Measurements from ENCODE around the gene PBX3.
A peak's percentile ranks its signal among the peaks of the same experiment; 100 is the strongest.
"Not testable (repeated sequence)": the region's sequence is repeated elsewhere in the genome, so short reads cannot be mapped to it uniquely, and the experiment has no call there.

The PBX3 gene

DNA sequence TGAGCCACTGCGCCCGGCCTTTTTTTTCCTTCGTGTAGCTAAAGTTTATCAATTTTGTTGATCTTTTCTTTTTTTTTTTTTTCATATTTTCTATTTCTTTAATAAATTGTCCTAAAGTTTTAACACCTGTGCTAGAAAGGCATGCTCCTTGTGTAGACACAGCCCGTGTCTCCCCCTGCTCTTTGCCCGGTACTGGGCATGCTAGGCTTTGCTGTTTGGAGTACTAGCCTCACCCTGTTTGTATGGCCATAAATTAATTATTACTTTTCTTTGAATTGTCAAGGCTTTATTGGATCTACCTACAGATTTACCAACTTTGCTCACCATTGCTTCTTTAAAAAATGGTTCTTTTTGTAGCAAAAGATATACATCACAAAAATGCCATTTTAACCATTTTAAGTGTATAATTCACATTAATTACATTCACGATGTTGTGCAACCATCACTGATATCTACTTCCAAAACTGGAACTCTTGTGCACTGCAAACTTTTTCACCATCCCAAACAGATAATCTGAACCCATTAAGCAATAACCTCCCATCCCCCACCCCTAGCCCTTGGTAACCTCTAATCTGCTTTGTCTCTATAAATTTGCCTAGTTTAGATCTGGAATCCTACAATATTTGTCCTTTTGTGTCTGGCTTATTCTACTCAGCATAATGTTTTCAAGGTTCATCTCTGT is 31.5 kb downstream of the PBX3 start:
- not testable (repeated sequence) for DNase-seq

DNA sequence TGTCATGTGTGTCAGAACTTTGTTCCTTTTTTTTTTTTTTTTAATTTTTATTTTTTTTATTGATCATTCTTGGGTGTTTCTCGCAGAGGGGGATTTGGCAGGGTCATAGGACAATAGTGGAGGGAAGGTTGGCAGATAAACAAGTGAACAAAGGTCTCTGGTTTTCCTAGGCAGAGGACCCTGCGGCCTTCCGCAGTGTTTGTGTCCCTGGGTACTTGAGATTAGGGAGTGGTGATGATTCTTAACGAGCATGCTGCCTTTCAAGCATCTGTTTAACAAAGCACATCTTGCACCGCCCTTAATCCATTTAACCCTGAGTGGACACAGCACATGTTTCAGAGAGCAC is 32.0 kb downstream of the PBX3 start:
- DNase-seq = not testable (repeated sequence)

DNA sequence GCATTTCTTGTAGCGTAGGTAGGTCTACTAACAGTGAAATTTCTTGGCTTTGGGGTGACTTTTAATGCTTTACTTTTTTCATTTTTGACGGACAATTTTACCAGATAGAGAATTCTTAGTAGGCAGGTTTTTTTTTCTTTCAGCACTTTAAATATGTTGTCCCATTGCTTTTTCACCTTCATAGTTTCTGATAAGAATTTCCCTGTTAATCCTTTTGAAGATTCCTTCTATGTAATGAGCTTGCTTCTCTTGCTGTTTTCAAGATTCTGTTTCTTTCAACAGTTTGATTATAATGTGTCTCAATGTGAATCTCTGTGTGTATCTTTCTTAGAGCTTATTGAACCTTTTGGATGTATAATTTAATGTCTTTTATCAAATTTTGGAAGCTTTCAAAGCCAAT is 35.5 kb downstream of the PBX3 start:
- DNase-seq = no peak

DNA sequence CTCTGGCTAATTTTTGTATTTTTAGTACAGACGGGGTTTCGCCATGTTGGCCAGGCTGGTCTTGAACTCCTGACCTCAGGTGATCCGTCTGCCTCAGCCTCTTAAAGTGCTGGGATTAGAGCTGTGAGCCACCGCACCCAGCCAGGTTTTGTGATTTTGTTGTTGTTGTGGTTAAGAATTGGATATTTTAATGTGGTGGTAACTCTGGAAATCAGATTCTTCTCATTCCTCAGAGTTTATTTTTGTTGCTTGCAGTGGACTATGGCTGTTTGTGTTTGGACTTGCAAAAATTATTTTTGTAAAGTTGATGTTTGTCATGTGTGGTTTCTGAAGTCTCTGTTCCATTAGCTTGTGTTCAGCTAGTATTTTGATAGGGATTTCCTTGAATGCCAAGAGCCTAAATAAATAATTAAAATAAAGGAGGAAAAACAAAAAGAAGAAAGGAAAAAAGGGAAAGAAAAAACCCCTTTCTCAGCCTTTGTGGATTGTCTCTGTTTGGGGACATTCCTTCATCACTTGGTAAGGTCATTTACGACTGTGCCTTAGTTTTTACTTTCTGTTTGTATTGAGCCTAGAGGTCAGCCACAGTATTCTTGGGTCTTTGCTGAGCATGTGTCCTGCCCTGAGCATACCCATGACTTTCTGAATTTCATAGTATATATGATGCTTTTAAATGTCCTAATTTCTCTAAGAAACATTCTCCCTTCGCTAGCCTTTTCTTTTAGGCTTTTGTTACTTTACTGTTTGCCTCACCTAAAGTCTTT is 37.3 kb downstream of the PBX3 start:
- DNase-seq = no peak

DNA sequence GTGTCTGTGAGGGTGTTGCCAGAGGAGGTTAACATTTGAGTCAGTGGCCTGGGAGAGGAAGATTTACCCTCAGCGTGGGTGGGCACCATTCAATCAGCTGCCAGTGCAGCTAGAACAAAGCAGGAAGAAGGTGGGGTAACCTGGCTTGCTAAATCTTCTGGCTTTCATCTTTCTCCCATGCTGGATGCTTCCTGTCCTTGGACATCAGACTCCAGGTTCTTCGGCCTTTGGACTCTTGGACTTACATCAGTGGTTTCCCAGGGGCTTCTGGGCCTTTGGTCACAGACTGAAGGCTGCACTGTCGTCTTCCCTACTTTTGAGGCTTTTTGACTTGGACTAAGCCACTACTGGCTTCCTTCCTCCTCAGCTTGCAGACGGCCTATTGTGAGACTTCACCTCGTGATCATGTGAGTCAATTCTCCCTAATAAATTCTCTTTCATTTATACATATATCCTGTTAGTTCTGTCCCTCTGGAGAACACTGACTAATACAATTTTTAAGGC is 38.1 kb downstream of the PBX3 start:
- DNase-seq = peak; percentile 21

DNA sequence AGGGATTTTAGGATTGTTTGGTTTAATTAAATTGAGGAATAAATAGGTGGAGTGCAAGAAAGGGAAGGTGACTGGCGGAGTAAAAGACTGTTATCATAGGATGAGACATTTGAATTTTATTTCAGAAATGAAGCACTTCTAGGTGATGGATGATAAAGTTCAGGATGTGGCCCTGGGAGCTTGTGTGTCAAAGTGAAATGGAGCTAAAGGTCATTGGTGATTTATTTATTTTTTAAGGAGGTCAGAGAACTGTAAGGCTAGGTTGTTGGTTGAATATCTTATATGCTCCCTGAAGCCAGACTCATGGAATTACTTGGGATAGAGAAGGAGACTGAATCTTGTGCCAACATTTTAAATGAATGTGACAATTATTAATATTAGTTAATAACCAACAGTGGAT is 40.5 kb downstream of the PBX3 start:
- DNase-seq = no peak

DNA sequence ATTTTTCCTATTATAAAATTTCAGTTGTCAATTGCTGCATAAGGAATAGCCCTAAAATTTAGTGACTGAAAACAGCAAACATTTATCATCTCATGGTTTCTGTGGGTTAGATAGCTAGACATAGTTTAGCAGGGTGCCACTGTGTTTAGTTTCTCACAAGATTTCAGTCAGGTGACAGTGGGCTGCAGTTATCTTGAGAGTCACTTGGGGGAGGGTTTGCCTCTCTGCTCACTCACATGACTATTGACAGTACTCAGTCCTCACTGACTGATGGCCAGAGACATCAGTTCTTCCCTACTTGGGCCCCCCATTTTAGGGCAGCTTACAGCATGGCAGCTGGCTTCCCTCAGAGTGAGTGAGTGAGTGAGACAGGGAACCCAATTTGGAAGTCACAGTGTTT is 42.0 kb downstream of the PBX3 start:
- DNase-seq = no peak

DNA sequence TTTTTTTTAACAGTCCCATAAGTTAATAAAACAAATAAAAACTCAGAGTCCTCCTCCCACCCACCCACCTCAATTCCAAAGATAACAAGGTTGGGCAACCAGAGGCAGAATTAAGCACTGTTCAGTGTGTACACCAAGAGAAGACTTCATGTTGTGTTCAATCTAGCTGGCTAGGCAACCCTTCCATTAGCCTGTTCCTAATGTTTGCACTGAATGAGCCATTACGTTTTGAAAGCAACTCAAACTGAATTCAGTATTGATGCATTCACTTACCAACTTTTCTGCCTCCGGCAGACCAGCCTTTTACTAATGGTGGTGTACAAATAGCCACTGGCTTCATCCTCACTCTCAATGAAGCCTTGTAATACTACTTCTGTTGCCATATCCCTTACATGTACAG is 47.5 kb downstream of the PBX3 start:
- no peak for DNase-seq

DNA sequence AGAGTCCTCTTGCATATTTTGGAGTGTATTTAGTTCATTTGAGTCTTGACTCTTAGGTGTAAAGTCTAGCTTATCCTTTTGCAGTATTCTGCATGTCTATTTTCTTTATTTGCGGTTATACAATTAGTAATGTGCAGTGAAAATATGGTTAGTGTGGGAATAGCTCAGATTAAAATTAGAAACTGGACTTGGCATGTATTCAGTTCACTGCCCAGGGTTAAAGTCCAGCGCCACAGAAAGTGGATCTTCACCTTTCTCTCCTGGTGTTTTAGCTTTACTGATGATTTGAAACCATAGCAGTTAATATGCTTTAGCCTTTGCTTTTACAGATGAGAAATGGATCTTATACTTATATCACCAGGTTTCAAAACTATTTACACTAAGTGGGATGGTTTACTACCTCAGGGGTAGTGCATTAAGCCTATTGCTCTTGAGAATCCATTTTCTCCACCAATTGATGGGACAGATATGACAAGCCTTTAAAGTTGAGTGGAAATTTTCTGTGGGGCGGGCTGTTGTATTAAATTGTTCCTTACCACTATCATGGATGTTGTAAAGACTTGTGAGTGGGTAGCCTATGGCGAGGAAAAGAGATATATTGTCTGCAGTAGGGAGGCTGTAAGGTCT is 48.9 kb downstream of the PBX3 start:
- no peak for DNase-seq

DNA sequence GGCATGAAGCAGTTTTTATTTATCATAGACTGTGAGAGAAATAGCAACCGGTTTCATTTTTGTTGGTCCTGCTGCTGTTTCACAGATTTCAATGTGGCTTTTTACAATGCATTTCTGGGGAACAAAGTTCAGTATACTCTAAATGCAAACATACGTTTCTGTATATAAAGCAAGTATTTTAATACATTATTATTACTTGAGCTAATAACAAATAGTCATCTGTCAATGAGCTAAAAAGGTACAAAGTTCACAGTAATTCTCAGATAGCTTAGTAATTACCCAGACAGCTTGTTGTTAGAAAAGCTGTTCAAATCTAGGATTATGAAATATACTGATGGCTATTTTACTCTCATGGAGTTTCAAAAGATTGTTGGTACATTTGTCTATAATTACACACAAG is 50.8 kb downstream of the PBX3 start:
- no peak for DNase-seq

DNA sequence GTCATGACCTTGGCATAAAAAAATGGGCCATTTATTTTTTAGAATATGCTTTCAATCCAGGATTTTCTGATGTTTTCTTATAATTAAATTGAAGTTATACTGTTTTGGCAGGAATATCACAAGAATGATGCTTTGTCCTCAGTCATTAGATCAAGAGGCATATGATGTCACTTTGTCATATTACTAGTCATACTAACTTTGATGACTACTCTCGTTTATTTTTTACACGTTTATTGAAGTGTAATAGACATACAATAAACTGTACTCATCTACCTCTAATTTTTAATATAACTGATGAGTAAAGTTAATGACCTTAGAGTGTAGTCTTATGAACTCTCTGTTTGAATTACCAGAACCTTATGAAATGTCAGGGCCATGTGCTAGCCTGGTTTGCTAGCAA is 56.4 kb downstream of the PBX3 start:
- DNase-seq = no peak

DNA sequence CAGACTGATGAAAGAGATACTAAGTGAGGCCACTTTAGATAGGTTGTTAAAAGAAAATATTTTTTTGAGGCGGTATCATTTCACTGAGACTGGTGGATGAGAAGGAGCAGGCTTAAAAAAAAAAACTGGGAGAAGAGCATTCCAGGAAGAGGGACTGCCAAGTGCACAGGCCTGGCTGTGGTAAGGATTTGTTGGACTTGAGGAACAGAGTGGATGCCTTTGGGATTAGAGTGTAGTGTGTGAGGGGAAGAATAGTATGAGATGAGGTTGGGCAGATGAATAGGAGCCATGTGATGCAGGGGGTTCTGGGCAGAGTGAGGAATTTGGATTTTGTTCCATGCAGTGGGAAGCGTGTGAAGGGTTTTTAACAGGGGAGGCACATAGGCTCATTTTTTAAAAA is 57.9 kb downstream of the PBX3 start:
- no peak for DNase-seq

DNA sequence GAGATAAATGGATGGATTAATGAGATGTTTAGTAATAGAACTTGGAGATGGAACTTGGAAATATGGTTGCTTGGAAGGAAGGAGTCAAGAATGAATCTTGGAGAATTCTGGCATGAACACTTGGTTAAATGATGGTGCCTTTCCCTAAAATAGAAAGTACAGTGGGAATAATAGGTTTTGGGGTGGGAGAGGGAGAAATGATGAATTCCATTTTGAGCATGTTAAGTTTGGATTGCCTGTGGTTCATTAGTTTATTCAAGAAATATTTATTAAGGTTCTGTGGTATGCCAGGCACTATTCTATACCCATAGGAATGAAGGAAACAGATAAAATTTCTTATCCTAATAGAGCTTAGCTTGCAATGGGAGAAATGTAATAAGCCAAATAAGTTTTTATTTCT is 58.4 kb downstream of the PBX3 start:
- DNase-seq = no peak

DNA sequence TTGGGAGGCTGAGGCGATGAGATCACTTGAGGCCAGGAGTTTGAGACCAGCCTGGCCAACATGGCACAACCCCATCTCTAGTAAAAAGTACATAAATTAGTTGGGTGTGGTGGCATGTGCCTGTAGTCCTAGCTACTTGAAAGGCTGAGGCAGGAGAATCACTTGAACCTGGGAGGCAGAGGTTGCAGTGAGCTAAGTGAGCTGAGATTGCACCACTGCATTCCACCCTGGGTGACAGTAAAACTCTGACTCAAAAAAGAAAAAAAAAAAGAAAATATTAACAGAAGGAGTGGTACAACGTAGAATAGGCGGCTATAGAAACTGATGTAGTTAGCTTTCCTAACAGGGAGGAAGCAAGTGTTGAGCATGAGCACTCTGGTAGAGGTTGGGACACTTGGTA is 59.9 kb downstream of the PBX3 start:
- DNase-seq = no peak

DNA sequence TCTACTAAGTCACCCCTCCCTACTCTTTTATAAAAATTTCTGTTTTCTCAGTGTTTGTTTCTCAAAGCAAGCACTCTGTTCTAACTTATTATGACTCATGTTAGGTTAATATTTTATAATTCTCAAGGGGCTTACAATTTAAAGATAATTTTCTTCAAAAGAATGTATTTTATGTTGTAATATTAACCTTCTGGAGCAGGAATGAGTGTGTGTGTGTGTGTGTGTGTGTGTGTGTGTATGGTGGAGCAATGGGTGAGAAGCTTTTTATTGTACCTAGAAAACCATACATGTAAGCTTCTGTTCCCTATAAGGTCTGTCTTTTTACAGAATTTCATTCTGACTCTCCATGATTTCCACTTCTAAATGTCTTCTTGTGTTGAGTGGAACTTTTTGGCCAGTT is 63.0 kb downstream of the PBX3 start:
- DNase-seq = no peak

DNA sequence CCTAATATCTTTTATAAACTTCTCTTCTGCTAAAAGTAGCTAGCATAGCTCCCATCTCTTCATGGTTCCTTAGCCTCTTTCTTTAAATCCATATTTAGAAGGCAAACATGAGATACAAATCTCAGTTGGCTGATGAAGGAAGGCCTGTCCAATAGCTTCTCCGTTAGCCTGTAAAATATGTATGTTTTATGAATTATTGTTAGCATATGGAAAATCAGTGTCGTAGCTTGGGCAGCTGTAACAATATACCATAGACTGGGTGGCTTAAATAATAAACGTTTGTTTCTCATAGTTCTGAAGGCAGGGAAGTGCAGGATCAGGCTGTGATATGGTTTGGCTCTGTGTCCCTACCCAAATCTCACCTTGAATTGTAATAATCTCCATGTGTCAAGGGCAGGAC is 63.8 kb downstream of the PBX3 start:
- no peak for DNase-seq

DNA sequence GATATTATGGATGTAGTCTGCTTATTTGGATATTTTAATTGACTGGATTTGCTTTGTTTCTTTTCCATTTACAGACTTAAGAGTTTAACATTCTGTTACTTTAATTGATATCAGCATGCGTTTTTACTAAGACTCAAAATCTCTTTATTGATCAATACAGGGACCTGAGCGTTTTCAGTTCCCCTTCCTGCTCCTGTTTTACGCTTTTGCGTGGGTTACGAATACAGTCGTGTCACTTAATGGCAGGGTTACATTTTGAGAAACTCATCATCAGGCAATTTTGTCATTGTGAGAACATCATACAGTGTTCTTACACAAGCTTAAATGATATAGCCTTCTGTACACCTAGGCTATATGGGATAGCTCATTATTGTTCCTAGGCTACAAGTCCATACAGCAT is 65.2 kb downstream of the PBX3 start:
- DNase-seq = no peak

DNA sequence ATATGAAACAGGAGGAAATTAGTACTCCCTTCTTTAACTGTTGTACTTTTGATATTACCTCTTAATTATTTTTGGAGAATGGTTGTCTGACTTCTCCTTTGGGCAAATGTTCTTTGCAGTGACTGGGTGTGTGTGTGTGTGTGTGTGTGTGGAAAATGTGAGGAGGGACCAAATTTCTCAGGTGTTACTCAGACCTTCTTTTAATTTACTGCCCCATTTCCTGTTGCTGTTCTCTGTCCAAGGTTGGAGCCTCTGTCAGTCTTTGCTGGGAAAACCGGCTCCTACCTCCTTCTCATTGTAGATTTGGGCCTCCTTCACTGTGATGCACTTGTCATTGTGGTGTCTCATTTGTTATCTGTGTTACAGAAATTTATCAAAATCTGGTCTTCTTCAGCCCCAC is 68.4 kb downstream of the PBX3 start:
- DNase-seq = no peak

DNA sequence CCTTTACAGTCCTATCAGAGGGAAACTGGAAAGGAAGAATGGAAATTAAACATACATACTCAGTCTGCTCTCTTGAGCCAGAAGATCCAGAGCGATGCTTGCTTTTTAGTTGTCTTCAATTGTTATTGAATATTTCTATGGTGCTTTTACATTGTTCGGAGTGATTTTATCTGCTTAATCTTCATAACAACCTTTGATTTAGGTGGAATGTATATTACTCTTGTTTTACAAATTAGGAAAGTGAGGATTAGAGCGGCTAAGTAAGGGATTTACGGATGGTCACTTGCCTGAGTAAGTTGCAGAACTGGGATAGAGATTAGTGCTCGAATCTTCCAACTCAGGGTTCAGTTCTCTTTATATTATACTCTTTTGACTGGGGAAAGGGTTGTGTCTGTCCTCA is 69.1 kb downstream of the PBX3 start:
- no peak for DNase-seq

DNA sequence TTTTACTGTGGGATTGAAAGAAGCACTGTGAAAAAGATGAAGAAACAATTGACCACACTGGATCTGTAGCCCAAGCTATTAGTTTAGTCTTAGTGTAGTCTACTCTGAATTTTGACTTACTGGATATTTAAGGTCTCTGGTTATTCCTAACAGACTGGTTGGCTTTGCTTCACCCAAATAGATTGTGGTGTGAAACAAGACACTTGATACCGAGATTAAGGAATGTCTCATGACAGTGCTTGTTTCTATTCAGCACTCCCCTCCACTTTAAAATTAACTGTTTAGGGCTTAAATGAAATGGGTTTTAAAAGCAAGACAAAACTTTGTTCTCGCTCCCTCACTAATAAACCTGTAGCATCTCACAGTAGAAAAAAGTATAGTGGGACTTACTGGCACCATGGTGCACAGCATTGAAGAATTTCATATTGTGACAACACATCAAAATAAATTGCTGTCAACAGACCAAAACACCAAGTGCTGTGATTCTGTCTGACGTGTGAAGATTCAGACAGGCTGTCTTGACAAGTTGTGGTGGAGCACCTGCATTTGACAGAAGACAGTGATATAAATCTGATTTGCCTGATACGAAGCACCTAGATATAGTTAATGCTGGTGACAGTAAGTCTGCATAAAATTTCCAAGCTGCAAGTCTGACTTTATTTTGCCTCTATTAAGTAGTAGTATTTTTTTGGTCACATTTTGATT is 73.1 kb downstream of the PBX3 start:
- no peak for DNase-seq

DNA sequence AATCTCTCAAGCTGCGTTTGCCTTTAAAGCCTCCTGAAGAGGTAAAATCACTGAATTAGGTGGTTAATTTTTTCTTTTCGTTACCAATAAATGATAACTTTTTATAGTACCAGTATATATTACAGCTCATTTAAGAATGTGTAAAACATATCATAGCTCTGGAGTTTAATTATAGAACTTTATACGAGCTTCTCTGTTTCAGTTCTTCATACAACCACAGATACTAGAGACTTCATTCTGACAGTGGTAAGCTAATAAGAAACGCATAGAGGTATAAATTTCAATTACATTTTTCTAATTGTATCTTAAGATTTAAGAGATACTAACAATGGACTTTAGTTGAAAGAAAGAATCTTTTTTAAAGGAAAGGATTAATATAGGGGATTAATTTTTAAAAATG is 73.9 kb downstream of the PBX3 start:
- DNase-seq = no peak

DNA sequence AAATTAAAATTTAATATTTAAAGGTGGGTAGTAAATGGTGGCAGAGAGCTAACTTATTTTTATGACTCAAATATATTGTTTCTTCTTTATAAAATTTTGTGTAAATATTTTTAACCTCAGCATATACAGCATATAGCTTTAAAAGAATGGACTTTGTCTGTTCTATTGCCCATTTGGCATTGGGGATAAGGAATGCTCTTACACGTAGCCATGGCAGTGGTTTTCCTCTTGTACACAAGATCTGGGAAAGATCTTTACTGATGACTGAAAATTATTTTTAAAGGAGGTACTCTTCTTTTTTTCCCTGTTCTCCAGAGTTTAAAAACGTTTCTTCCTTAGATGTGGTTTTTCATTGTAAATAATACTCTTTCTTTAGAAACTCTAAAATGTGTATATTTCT is 75.0 kb downstream of the PBX3 start:
- no peak for DNase-seq

DNA sequence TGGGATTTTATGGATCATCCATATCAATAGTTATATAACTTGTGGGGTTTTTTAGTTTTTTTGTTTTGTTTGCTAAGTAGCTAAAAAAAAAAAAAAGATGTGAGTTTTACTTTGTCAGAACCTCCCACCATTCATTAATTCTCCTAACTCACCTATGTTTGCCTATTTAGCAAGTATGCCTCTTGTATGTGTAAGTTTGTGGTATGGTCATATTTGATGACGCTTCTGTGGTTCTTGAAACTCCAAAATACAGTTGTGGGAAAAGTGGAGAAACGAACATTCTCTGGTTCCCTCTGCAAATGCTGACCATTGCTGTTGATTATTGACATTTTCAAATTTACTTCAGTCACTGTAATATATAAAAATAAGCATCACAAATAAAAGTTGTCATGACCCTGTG is 75.7 kb downstream of the PBX3 start:
- no peak for DNase-seq

Data from activated T-cell treated with anti-CD3 and anti-CD28 coated beads, Interleukin-2, amount 50 U/mL, for 1 hour (primary cell).